ENCODE measurements around the gene HOXB9.

The HOXB9 gene

GRCh38 chr17:48624544-48625494 is 1.3 kb downstream of the HOXB9 start:
- DNase-seq (ENCODE audit: low spot score): no peak

GRCh38 chr17:48624118-48624517 is 2.0 kb downstream of the HOXB9 start:
- no peak for DNase-seq (ENCODE audit: low spot score)

GRCh38 chr17:48623583-48623982 is 2.6 kb downstream of the HOXB9 start:
- no peak for DNase-seq (ENCODE audit: low spot score)

- no peak for DNase-seq (ENCODE audit: low spot score)
Measured at GRCh38 chr17:48622857-48623256, 3.3 kb downstream of the HOXB9 start.

- DNase-seq (ENCODE audit: low spot score): no peak
Measured at GRCh38 chr17:48621410-48622392, 4.5 kb downstream of the HOXB9 start.

- no peak for DNase-seq (ENCODE audit: low spot score)
Measured at GRCh38 chr17:48620461-48621139, 5.6 kb downstream of the HOXB9 start.

GRCh38 chr17:48619826-48620449 is 6.2 kb downstream of the HOXB9 start:
- no peak for DNase-seq (ENCODE audit: low spot score)

- peak; percentile 73 for DNase-seq (ENCODE audit: low spot score)
Measured at GRCh38 chr17:48618256-48618896, 7.8 kb downstream of the HOXB9 start.

GRCh38 chr17:48617471-48618255 is 8.5 kb downstream of the HOXB9 start:
- no peak for DNase-seq (ENCODE audit: low spot score)

GRCh38 chr17:48616717-48617470 is 9.3 kb downstream of the HOXB9 start:
- no peak for DNase-seq (ENCODE audit: low spot score)

GRCh38 chr17:48615963-48616716 is 10.0 kb downstream of the HOXB9 start:
- DNase-seq (ENCODE audit: low spot score): no peak

GRCh38 chr17:48615047-48615962 is 10.9 kb downstream of the HOXB9 start, which contains the start of gene HOXB8:
HOXB8 (minus strand) TSS chr17:48615292; CDS start chr17:48614704, 588 bp downstream.
- DNase-seq (ENCODE audit: low spot score): no peak

- DNase-seq (ENCODE audit: low spot score): no peak
Measured at GRCh38 chr17:48613862-48614694, 12.1 kb downstream of the HOXB9 start.

- peak; percentile 42 for DNase-seq (ENCODE audit: low spot score)
Measured at GRCh38 chr17:48612854-48613691, 13.1 kb downstream of the HOXB9 start.

- no peak for DNase-seq (ENCODE audit: low spot score)
Measured at GRCh38 chr17:48612456-48612853, 13.7 kb downstream of the HOXB9 start.

Measured in SK-N-DZ (cell line).